Fibroblast of the conjunctiva (primary cell): ENCODE results near the gene RHOT1.
"Not testable (repeated sequence)": the region's sequence is repeated elsewhere in the genome, so short reads cannot be mapped to it uniquely, and the experiment has no call there.

Experiments
- DNase-seq: peaks from one replicate; pipeline ENCODE4 v3.0.0-alpha.2; 2010; ENCODE audit warnings: low read depth

Gene RHOT1

DNA sequence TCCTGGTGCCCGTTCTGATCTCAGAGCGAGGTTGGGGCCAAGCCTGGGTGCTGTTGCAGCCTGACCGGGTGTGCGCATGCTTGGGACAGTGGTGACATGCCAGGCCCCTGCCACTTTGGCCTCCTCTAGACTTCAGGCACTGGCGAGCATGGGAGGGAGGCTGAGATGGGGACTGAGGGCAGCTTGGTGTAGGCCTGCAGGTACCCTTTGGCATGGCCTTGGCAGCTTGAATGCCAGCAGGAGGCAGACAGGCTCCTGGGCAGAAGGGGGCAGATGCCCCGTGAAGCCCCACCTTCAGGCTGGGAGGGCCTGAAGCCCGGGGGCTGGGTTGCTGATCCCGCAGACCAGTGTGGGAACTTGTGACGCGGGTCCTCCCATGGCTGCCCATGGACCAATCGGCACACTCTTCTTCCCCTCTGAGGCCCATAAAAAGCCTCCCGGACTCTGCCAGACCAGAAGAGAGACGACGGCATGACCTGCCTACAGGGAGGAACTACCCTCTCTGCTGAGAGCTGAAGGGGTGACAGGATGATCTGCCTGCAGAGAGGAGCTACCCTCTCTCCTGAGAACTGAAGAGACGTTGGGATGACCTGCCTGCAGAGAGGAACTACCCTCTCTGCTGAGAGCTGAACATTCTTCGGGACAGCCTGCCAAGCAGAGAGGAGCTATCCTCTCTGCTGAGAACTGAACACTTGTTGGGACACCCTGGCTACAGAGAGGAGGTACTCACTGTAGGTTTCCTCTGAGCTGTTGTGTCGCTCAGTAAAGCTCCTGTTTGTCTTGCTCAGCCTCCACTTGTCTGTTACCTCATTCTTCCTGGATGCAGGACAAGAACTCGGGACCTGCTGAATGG, 17.5 kb downstream of the RHOT1 start:
- DNase-seq = no peak

DNA sequence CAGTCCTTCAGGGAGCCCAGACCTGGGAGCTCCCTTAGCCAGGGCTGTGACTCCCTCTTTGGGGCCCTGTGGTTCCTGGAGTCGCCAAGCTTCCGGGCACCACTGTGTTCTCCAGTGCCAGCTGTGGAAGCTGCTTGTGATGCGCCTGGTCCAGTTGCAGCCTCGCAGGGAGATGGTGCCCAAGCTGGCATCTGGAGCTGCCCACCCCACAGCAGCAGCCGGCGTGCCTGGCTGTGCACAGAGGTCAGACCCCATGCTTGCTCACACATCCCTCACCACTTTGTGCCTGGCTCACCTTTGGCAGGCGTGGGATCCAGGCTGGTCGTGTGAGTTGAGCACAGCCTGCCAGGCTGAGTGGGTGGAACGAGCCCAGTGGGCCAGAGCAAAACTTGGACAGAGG, 18.2 kb downstream of the RHOT1 start:
- DNase-seq = no peak

DNA sequence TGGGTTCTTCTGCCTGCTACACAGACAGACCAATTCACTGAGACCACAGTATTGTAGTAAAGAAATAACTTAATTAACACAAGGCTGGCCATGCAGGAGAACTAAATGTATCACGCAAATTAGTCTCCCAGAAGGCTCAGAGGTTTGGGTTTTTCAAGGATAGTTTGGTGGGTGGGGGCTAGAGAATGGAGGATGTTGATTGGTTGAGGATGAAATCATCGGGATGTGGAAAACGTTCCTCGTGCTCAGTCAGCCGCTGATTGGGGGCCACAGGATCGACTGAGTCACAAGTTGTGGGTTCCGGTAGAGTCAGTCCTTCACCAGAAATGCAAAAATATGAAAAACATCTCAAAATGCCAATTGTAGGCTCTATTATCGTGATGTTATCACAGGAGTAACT, 18.7 kb downstream of the RHOT1 start:
- no peak for DNase-seq

DNA sequence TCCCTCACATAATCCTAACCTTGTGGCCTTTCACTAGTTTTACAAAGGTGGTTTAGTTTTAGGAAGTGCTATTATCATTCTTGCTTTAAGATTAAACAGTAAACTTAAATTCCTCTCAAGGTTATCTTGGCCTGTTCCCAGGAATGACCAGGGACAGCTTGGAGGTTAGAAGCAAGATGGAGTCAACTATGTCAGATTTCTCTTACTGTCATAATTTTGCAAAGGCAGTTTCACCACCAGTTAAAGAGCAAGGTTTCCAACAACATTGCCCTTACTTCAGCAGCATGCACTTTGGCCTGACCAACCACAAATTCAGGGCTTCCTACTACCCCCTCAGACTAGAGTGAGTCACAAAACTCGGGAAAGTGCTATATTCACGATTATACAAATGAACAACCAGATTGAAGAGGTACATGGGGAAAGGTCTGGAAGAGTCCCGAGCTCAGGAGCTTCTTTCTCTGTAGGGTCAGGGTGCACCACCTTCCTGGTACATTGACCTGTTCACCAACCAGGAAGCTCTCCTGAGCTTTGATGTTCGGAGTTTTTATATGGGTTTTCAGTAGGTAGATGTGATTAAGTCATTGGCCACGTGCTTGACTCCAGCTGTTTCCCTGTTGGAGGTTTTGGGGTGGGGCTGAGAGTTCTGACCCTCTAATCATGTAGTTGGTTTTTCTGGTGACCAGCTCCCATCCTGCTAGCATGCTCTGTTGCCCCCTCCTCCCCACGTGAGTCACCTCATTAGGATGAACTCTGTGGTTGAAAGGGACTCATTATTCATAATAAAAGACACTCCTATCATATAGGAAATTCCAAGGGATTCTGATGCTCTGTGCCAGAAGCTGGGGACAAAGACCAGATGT, 19.4 kb downstream of the RHOT1 start:
- peak; percentile 32 for DNase-seq

DNA sequence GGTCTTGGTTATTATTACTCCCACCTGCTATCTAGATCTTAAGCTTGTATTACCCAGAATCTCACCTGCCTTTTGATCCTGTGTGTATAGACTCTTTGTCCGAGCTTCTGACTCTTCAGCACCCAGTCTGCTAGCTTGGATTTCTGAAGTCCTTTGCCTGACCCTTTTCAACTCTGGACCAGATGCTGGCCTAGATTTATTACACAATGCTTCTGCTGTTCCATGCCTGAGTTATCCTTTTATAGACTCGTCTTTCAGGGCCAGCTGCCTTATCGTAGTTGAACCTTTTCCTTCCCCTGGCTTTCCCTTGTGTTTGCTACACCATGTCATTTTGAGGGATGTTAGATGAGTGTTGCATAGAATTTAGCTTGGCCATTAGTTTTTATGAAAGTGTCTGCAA, 32.6 kb downstream of the RHOT1 start:
- no peak for DNase-seq

DNA sequence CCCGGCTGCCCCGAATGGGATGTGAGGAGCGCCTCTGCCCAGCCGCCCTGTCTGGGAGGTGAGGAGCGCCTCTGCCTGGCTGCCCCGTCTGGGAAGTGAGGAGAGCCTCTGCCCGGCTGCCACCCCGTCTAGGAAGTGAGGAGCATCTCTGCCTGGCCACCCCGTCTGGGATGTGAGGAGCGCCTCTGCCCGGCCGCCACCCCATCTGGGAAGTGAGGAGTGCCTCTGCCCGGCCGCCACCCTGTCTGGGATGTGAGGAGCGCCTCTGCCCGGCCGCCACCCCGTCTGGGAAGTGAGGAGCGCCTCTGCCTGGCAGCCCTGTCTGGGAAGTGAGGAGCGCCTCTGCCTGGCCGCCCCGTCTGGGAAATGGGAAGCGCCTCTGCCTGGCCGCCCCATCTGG, 36.4 kb downstream of the RHOT1 start:
- not testable (repeated sequence) for DNase-seq

DNA sequence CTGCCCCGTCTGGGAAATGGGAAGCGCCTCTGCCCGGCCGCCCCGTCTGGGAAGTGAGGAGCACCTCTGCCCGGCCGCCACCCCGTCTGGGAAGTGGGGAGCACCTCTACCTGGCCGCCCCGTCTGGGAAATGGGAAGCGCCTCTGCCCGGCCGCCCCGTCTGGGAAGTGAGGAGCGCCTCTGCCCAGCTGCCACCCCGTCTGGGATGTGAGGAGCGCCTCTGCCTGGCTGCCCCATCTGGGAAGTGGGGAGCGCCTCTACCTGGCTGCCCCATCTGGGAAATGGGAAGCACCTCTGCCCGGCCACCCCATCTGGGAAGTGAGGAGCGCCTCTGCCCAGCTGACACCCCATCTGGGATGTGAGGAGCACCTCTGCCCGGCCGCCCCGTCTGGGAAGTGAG, 36.8 kb downstream of the RHOT1 start:
- not testable (repeated sequence) for DNase-seq

- not testable (repeated sequence) for DNase-seq
Measured at GRCh38 chr17:32179526-32179925, 37.2 kb downstream of the RHOT1 start.

DNA sequence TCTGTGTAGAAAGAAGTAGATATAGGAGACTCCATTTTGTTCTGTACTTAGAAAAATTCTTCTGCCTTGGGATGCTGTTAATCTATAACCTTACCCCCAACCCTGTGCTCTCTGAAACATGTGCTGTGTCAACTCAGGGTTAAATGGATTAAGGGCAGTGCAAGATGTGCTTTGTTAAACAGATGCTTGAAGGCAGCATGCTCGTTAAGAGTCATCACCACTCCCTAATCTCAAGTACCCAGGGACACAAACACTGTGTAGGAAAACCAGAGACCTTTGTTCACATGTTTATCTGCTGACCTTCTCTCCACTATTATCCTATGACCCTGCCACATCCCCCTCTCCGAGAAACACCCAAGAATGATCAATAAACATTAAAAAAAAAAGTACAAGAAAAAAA, 38.0 kb downstream of the RHOT1 start:
- DNase-seq = not testable (repeated sequence)

- no peak for DNase-seq
Measured at GRCh38 chr17:32185875-32186274, 43.6 kb downstream of the RHOT1 start.

- DNase-seq = no peak
Measured at GRCh38 chr17:32187271-32187670, 45.0 kb downstream of the RHOT1 start.

DNA sequence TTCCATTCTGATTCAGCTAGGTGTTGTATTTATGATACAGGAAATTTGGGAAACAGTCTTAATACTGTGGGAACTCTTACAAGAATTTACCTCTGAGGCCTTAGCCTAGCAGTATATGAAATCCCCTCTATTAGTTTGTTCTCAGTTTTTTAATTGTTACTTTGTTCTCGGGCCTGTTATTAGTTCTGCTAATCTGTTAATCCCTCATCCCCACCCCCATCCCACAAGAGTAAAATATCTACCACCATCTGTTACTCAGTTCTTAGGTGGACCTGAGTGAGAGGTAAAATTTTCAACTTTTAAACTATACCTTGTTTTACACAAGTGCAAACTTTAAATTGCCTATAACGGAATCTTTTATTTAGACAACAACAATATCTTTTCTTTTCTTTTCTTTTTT, 47.0 kb downstream of the RHOT1 start:
- no peak for DNase-seq

GRCh38 chr17:32191306-32191705, 49.0 kb downstream of the RHOT1 start:
- no peak for DNase-seq

DNA sequence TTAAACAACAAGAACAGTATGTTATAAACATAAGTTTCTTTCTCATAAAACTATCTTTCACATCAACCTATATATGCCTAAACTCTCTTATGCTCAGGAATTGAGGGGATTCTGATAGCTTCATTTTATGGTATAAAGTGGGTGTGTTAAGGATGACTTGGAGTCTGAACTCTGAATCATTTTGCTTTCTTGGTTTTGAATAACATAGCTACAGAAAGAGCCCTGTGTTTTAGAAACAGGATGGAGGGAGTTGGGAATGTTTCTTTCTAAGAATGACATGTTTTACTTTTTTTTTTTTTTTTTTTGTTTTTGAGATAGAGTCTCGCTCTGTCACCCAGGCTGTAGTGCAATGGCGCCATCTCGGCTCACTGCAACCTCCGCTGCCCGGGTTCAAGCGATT, 50.1 kb downstream of the RHOT1 start:
- no peak for DNase-seq

GRCh38 chr17:32197987-32198386, 55.7 kb downstream of the RHOT1 start:
- no peak for DNase-seq

DNA sequence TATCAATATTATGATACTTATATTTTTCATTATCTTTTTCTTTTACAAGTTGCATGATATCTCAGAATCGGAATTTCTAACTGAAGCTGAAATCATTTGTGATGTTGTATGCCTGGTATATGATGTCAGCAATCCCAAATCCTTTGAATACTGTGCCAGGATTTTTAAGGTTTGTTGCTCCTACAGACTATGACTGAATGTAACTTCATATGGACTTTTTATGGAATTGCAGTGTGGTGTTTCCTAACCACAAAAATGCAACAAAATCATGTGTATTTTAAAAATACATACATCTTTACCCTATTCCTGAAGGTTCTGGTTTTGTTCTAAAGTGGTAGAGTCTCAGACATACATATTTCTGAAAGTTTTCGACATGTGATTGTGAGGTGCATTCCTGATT, 64.6 kb downstream of the RHOT1 start:
- DNase-seq = no peak

DNA sequence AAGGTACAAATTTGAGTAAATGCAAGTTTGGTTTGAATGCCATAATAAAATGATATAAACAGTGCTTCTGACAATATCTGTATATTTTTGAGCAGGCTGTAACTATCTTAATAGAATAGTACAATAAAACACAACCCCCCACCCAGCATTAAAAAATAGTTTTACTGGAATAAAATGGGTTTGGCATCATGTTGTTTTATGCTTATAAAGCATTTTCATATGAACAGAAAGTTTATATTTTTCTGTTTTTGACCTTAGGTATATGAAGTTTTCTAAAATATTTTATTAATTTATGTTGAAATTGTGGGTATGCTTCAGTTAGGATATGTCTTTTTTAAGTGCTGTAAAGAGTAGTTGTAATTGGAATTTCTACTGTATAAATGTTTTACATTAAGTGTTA, 66.1 kb downstream of the RHOT1 start:
- no peak for DNase-seq

DNA sequence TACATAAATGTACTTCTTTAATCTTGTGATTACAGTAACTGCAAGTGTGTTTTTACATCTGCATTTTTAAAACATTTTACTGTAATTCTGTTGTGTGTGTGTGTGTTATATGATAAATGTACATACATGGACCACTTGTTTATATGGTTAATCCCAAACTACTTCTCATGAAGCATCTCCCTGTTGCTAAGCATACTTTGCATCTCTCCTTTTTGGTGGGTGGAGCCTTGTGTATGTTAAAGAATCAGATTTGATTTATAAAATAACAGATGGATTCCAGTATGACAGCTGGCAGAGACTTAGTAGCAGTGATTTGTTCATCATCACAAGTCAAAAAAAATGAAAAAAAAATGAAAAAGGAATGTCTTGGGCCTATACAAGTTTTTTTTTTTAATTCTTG, 67.3 kb downstream of the RHOT1 start:
- DNase-seq = no peak

GRCh38 chr17:32211671-32212070, 69.4 kb downstream of the RHOT1 start:
- no peak for DNase-seq

GRCh38 chr17:32215696-32216095, 73.4 kb downstream of the RHOT1 start:
- no peak for DNase-seq

DNA sequence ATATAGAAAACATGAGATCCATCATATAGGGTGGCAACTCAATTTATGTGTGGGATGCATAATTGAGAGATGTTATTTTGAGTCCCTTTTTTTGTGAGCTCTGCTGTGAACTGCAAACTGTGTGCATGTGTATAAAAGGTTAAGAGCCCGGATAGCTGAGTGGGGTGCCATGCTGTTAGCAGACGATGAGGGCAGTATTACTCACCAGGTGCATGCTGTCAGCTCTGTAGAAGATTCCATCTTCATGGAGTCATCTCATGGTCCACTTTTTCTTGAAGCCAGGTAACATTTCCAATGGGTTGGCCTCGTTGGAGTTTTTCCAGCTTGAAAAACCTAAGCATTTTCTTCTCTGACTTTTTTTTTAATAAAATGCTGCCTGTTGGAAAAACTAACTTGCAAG, 80.3 kb downstream of the RHOT1 start:
- no peak for DNase-seq

GRCh38 chr17:32223703-32224102, 81.4 kb downstream of the RHOT1 start:
- no peak for DNase-seq

DNA sequence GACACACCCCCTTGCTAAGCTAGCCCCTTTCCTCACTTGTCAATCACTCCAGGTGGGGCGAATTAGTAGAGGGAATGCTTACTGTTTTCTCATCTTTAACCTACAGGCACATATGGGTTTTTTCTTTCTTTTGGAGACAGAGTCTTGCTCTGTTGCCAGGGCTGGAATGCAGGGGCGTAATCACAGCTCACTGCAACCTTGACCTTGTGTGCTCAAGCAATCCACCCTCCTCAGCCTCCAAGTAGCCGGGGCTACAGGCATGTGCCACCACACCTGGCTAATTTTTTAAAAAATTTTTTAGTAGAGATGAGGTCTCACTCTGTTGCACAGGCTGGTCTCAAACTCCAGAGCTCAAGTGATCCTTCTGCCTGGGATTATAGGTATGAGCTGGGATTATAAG, 84.6 kb downstream of the RHOT1 start:
- DNase-seq = no peak
